ENCODE data around the gene HOXA4.

The HOXA4 gene

GRCh38 chr7:27130540-27131389, at the start of gene HOXA4:
TSS of gene HOXA4 (minus strand) at chr7:27130757. CDS start at chr7:27130733, 24 bp downstream.
- H3K27me3 Mint-ChIP-seq, result peaks cover 68% of the 10 kb centered on the region
- H3K9me3 Mint-ChIP-seq, result no peaks in the 10 kb centered on the region
- H3K4me3 Mint-ChIP-seq, result peak within 1 kb of the TSS; percentile 44
- no peaks in the 10 kb centered on the region for H3K36me3 Mint-ChIP-seq (ENCODE audit: insufficient read depth)
- ATAC-seq (replicated peaks; ENCODE audit: extremely low read depth, poor library complexity, severe bottlenecking) (peak; percentile 80), DNase-seq (ENCODE audit: low spot score in 2 of 2) (peak; percentile 44 to 52)
- no peak within 1 kb of the TSS for H3K27ac Mint-ChIP-seq (ENCODE audit: low read depth)
- H3K4me1 Mint-ChIP-seq, result no peaks in the 10 kb centered on the region

GRCh38 chr7:27179503-27180430, 49.2 kb upstream of the HOXA4 start:
- no peak overlapping the region for H3K4me3 Mint-ChIP-seq
- H3K27ac Mint-ChIP-seq (ENCODE audit: low read depth), result peak overlapping the region; percentile 16
- H3K4me1 Mint-ChIP-seq, result peaks cover 15% of the 10 kb centered on the region
- DNase-seq (ENCODE audit: low spot score in 2 of 2) (no peak), ATAC-seq (replicated peaks; ENCODE audit: extremely low read depth, poor library complexity, severe bottlenecking) (peak; percentile 58)
- H3K36me3 Mint-ChIP-seq (ENCODE audit: insufficient read depth), result peaks cover 10% of the 10 kb centered on the region
- H3K27me3 Mint-ChIP-seq, result peaks cover 81% of the 10 kb centered on the region
- H3K9me3 Mint-ChIP-seq, result no peaks in the 10 kb centered on the region

- no peak for DNase-seq (ENCODE audit: low spot score in 2 of 2)
- Mint-ChIP-seq H3K4me3 (no peak overlapping the region), H3K27me3 (peaks cover 80% of the 10 kb centered on the region)
Measured at GRCh38 chr7:27179030-27179429, 48.5 kb upstream of the HOXA4 start.

GRCh38 chr7:27178366-27178765, 47.8 kb upstream of the HOXA4 start:
- DNase-seq (ENCODE audit: low spot score in 2 of 2) (no peak), ATAC-seq (replicated peaks; ENCODE audit: extremely low read depth, poor library complexity, severe bottlenecking) (no peak)
- peaks cover 5% of the 10 kb centered on the region for H3K36me3 Mint-ChIP-seq (ENCODE audit: insufficient read depth)
- H3K4me1 Mint-ChIP-seq, result peaks cover 11% of the 10 kb centered on the region
- peaks cover 77% of the 10 kb centered on the region for H3K27me3 Mint-ChIP-seq
- H3K9me3 Mint-ChIP-seq, result no peaks in the 10 kb centered on the region
- H3K27ac Mint-ChIP-seq (ENCODE audit: low read depth), result no peak overlapping the region
- no peak overlapping the region for H3K4me3 Mint-ChIP-seq

More at GRCh38 chr7:27179030-27179429, 48.5 kb upstream of the HOXA4 start:
- Mint-ChIP-seq H3K27ac (ENCODE audit: low read depth) (no peak overlapping the region), H3K9me3 (no peaks in the 10 kb centered on the region), H3K4me1 (peaks cover 11% of the 10 kb centered on the region), H3K36me3 (ENCODE audit: insufficient read depth) (peaks cover 8% of the 10 kb centered on the region)
- no peak for ATAC-seq (replicated peaks; ENCODE audit: extremely low read depth, poor library complexity, severe bottlenecking)

GRCh38 chr7:27177795-27178320, 47.3 kb upstream of the HOXA4 start:
- Mint-ChIP-seq H3K36me3 (ENCODE audit: insufficient read depth) (peaks cover 7% of the 10 kb centered on the region), H3K27ac (ENCODE audit: low read depth) (no peak overlapping the region), H3K9me3 (no peaks in the 10 kb centered on the region), H3K4me1 (peaks cover 11% of the 10 kb centered on the region), H3K27me3 (peaks cover 73% of the 10 kb centered on the region), H3K4me3 (no peak overlapping the region)
- no peak for DNase-seq (ENCODE audit: low spot score in 2 of 2)
- no peak for ATAC-seq (replicated peaks; ENCODE audit: extremely low read depth, poor library complexity, severe bottlenecking)

- Mint-ChIP-seq H3K4me1 (peaks cover 16% of the 10 kb centered on the region), H3K27ac (ENCODE audit: low read depth) (no peak overlapping the region), H3K9me3 (no peaks in the 10 kb centered on the region), H3K27me3 (peaks cover 73% of the 10 kb centered on the region), H3K36me3 (ENCODE audit: insufficient read depth) (peaks cover 10% of the 10 kb centered on the region), H3K4me3 (no peak overlapping the region)
- no peak for ATAC-seq (replicated peaks; ENCODE audit: extremely low read depth, poor library complexity, severe bottlenecking)
- no peak for DNase-seq (ENCODE audit: low spot score in 2 of 2)
Measured at GRCh38 chr7:27176962-27177794, 46.6 kb upstream of the HOXA4 start.

- Mint-ChIP-seq H3K27ac (ENCODE audit: low read depth) (no peak overlapping the region), H3K27me3 (peaks cover 74% of the 10 kb centered on the region), H3K9me3 (no peaks in the 10 kb centered on the region), H3K36me3 (ENCODE audit: insufficient read depth) (peaks cover 11% of the 10 kb centered on the region), H3K4me1 (peaks cover 23% of the 10 kb centered on the region), H3K4me3 (no peak overlapping the region)
- DNase-seq (ENCODE audit: low spot score in 2 of 2) (no peak), ATAC-seq (replicated peaks; ENCODE audit: extremely low read depth, poor library complexity, severe bottlenecking) (no peak)
Measured at GRCh38 chr7:27176524-27176845, 45.9 kb upstream of the HOXA4 start.

- Mint-ChIP-seq H3K27me3 (peaks cover 74% of the 10 kb centered on the region), H3K36me3 (ENCODE audit: insufficient read depth) (peaks cover 13% of the 10 kb centered on the region), H3K27ac (ENCODE audit: low read depth) (no peak overlapping the region), H3K9me3 (no peaks in the 10 kb centered on the region), H3K4me3 (no peak overlapping the region), H3K4me1 (peaks cover 26% of the 10 kb centered on the region)
- no peak for ATAC-seq (replicated peaks; ENCODE audit: extremely low read depth, poor library complexity, severe bottlenecking)
- DNase-seq (ENCODE audit: low spot score in 2 of 2), result no peak
Measured at GRCh38 chr7:27175626-27176523, 45.3 kb upstream of the HOXA4 start.

- no peak overlapping the region for H3K27ac Mint-ChIP-seq (ENCODE audit: low read depth)
- ATAC-seq (replicated peaks; ENCODE audit: extremely low read depth, poor library complexity, severe bottlenecking), result no peak
- peak overlapping the region; percentile 68 for H3K4me3 Mint-ChIP-seq
- H3K36me3 Mint-ChIP-seq (ENCODE audit: insufficient read depth), result peaks cover 15% of the 10 kb centered on the region
- DNase-seq (ENCODE audit: low spot score in 2 of 2), result no peak
- peaks cover 74% of the 10 kb centered on the region for H3K27me3 Mint-ChIP-seq
- no peaks in the 10 kb centered on the region for H3K9me3 Mint-ChIP-seq
- H3K4me1 Mint-ChIP-seq, result peaks cover 21% of the 10 kb centered on the region
Measured at GRCh38 chr7:27174874-27175625, 44.5 kb upstream of the HOXA4 start.

- Mint-ChIP-seq H3K9me3 (no peaks in the 10 kb centered on the region), H3K27ac (ENCODE audit: low read depth) (no peak within 1 kb of the TSS), H3K36me3 (ENCODE audit: insufficient read depth) (peaks cover 17% of the 10 kb centered on the region), H3K27me3 (peaks cover 74% of the 10 kb centered on the region), H3K4me3 (peak within 1 kb of the TSS; percentile 69), H3K4me1 (peaks cover 14% of the 10 kb centered on the region)
- no peak for ATAC-seq (replicated peaks; ENCODE audit: extremely low read depth, poor library complexity, severe bottlenecking)
- no peak for DNase-seq (ENCODE audit: low spot score in 2 of 2)
Measured at GRCh38 chr7:27173956-27174873, 43.7 kb upstream of the HOXA4 start, which contains the start of gene HOXA10. TSS of gene HOXA10 (minus strand) at chr7:27174320. CDS start at chr7:27174306, 14 bp downstream.

Measured in central memory CD8-positive, alpha-beta T cell (primary cell).